Ascending aorta (tissue), 2 donors: ENCODE data around the gene FAM3C. TPM values are rescaled to one million over a fixed set of nuclear protein-coding genes. Genes with fewer than 3 reads are reported as not detected.
"Not testable (repeated sequence)": the region's sequence is repeated elsewhere in the genome, so short reads cannot be mapped to it uniquely, and the experiment has no call there.

ENCODE experiments used
- DNase-seq, 2 donors: peaks; one replicate each; pipeline ENCODE4 v3.0.0-alpha.2; 2019; ENCODE audit warnings: low spot score in 2 of 2
- H3K27ac ChIP-seq, 2 donors: fragments of 200-600 bp; sonication (generic); one replicate each; pipeline ENCODE4 v1.5.1; 2016 to 2017; ENCODE audit warnings: mild to moderate bottlenecking in 1 of 2
- H3K27me3 ChIP-seq: fragments of 200-600 bp; sonication (generic); one replicate; pipeline ENCODE4 v1.5.1; 2017
- H3K36me3 ChIP-seq, 2 donors: fragments of 200-600 bp; sonication (generic); one replicate each; pipeline ENCODE4 v1.5.1; 2016
- H3K4me1 ChIP-seq, 2 donors: fragments of 200-600 bp; sonication (generic); one replicate each; pipeline ENCODE4 v1.5.1; 2016 to 2017; ENCODE audit warnings: mild to moderate bottlenecking in 1 of 2
- H3K4me3 ChIP-seq, 2 donors: fragments of 200-600 bp; sonication (generic); one replicate each; pipeline ENCODE4 v1.5.1; 2016 to 2017; ENCODE audit warnings: mild to moderate bottlenecking in 1 of 2
- H3K9me3 ChIP-seq, 2 donors: fragments of 200-600 bp; sonication (generic); one replicate each; pipeline ENCODE4 v1.5.1; 2016
- CTCF ChIP-seq, 3 experiments: fragments of 200-600 bp in 2 of 3; fragments of 450-650 bp in 1 of 3; sonication (generic) in 2 of 3; IDR thresholded peaks; one replicate each; pipeline ENCODE4 v1.5.1; 2016 to 2019; ENCODE audit warnings: antibody characterized with exemption in 3 of 3, mild to moderate bottlenecking in 1 of 3, moderate library complexity in 1 of 3
- intact Hi-C: fragments of 100-400 bp; cut with DNase I; formaldehyde crosslinking; loops from one replicate; pipeline ENCODE4 v1.15.1; 2023
- total RNA-seq: library from RNA; depleted of rRNA; stranded (reverse); fragments of >200 nt; gene quantifications from one replicate; pipeline ENCODE4 v1.1.0, GENCODE V29; 2016

The FAM3C gene
- total RNA-seq, 1 donor from 2014 or later: 27.6 TPM

DNA sequence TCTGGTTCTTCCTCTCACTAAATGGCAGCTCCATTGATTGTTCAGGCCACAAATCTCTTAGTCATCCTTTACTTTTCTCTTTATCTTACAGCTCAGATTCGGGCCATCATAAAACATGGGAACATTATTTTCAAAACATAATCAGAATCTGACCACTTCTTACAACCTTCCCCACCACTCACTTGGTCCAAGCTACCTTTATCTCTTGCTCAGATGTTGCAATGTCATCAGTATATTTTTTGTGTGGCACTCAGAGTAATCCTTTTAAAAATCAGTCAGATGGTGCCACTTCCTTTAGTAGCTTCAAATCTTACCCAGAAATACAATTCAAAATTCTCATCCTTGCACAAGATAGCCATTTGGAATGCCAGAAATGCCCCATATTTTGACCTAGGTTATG, 34.5 kb upstream of the FAM3C start:
- no peaks in the 10 kb centered on the region for H3K9me3 ChIP-seq
- no peak for TF ChIP-seq CTCF (IDR thresholded peaks at IDR 0.05)
- intact Hi-C loops: no loop called here
- no peaks in the 10 kb centered on the region for H3K27me3 ChIP-seq
- no peak overlapping the region for H3K27ac ChIP-seq
- H3K4me3 ChIP-seq: no peak overlapping the region
- H3K4me1 ChIP-seq: no peaks in the 10 kb centered on the region
- H3K36me3 ChIP-seq: no peaks in the 10 kb centered on the region
- no peak for DNase-seq

DNA sequence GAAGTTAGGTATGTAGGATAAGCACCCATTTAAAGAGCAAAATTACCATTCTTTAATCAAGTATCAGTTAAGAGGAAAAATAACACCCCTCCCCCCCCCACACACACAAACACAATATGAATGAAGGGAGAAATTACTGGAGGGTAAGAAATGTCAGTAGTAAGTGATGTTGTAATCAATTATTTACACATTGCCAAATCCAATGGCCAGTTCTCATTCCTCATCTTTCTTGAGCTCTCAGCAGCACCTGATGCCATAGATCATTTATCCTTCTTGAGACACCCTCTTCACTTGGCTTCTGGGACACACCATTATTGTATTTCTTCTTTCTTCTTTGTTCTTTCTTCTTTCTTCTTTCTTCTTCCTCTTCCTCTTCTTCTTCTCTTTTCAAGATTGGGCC, 33.7 kb upstream of the FAM3C start:
- H3K9me3 ChIP-seq: no peaks in the 10 kb centered on the region
- no peaks in the 10 kb centered on the region for H3K4me1 ChIP-seq
- H3K27me3 ChIP-seq: no peaks in the 10 kb centered on the region
- no peaks in the 10 kb centered on the region for H3K36me3 ChIP-seq
- no peak overlapping the region for H3K4me3 ChIP-seq
- DNase-seq: no peak
- no peak for TF ChIP-seq CTCF (IDR thresholded peaks at IDR 0.05)
- intact Hi-C loops: no loop called here
- no peak overlapping the region for H3K27ac ChIP-seq

GRCh38 chr7:121428855-121429489, 32.9 kb upstream of the FAM3C start:
- no peaks in the 10 kb centered on the region for H3K27me3 ChIP-seq
- H3K9me3 ChIP-seq: no peaks in the 10 kb centered on the region
- no peaks in the 10 kb centered on the region for H3K4me1 ChIP-seq
- H3K4me3 ChIP-seq: no peak overlapping the region
- DNase-seq: no peak
- intact Hi-C loops: no loop called here
- no peak overlapping the region for H3K27ac ChIP-seq
- H3K36me3 ChIP-seq: no peaks in the 10 kb centered on the region
- no peak for TF ChIP-seq CTCF (IDR thresholded peaks at IDR 0.05)

GRCh38 chr7:121421743-121422142, 25.6 kb upstream of the FAM3C start:
- H3K36me3 ChIP-seq, H3K9me3 ChIP-seq, H3K4me3 ChIP-seq, intact Hi-C loops, H3K27me3 ChIP-seq, DNase-seq, H3K27ac ChIP-seq, H3K4me1 ChIP-seq: not testable (repeated sequence)

- Histone ChIP-seq H3K27me3 (no peaks in the 10 kb centered on the region), H3K36me3 (no peaks in the 10 kb centered on the region), H3K4me1 (no peaks in the 10 kb centered on the region), H3K27ac (no peak overlapping the region), H3K9me3 (no peaks in the 10 kb centered on the region), H3K4me3 (no peak overlapping the region)
- no peak for DNase-seq
- no peak for TF ChIP-seq CTCF (IDR thresholded peaks at IDR 0.05)
- intact Hi-C loops: no loop called here
Observed at GRCh38 chr7:121420976-121421375, 24.9 kb upstream of the FAM3C start.

- H3K27ac ChIP-seq: no peak overlapping the region
- H3K36me3 ChIP-seq: no peaks in the 10 kb centered on the region
- intact Hi-C loops: no loop called here
- TF ChIP-seq CTCF (IDR thresholded peaks at IDR 0.05): no peak
- no peaks in the 10 kb centered on the region for H3K27me3 ChIP-seq
- no peaks in the 10 kb centered on the region for H3K4me1 ChIP-seq
- H3K4me3 ChIP-seq: no peak overlapping the region
- DNase-seq: no peak
- no peaks in the 10 kb centered on the region for H3K9me3 ChIP-seq
Observed at GRCh38 chr7:121419201-121420148, 23.4 kb upstream of the FAM3C start.
